Suprapubic skin (tissue), 4 donors: Measurements from ENCODE around the gene RAVER1. TPM values are rescaled to one million over a fixed set of nuclear protein-coding genes. Genes with fewer than 3 reads are reported as not detected.

Experiments
- DNase-seq, 2 donors: peaks; one replicate each; pipeline ENCODE4 v3.0.0-alpha.2; 2019; ENCODE audit warnings: low spot score in 2 of 2
- H3K27ac ChIP-seq: fragments of 200-600 bp; sonication (generic); one replicate; pipeline ENCODE4 v1.5.1; 2019
- H3K27me3 ChIP-seq: fragments of 200-600 bp; sonication (generic); one replicate; pipeline ENCODE4 v1.5.1; 2019
- H3K36me3 ChIP-seq: fragments of 200-600 bp; sonication (generic); one replicate; pipeline ENCODE4 v1.5.1; 2019
- H3K4me1 ChIP-seq: fragments of 200-600 bp; sonication (generic); one replicate; pipeline ENCODE4 v1.5.1; 2019
- H3K4me3 ChIP-seq: fragments of 200-600 bp; sonication (generic); one replicate; pipeline ENCODE4 v1.5.1; 2019; ENCODE audit warnings: mild to moderate bottlenecking
- H3K9me3 ChIP-seq: fragments of 200-600 bp; sonication (generic); one replicate; pipeline ENCODE4 v1.5.1; 2019
- EP300 ChIP-seq: sonication (generic); formaldehyde crosslinking; IDR thresholded peaks from one replicate; pipeline ENCODE4 v1.6.1; 2017; ENCODE audit warnings: antibody characterized with exemption
- POLR2A ChIP-seq, 2 donors: fragments of 450-650 bp; IDR thresholded peaks; one replicate each; pipeline ENCODE4 v1.6.1; 2017; ENCODE audit warnings: antibody characterized with exemption in 2 of 2, mild to moderate bottlenecking in 2 of 2, moderate library complexity in 2 of 2
- POLR2AphosphoS5 ChIP-seq, 3 donors: sonication (generic); formaldehyde crosslinking; IDR thresholded peaks; one replicate each; pipeline ENCODE4 v1.6.1; 2017; ENCODE audit warnings: antibody characterized with exemption in 3 of 3
- WGBS: methylation state at CpG from one replicate; pipeline ENCODE4 v1.1.5; 2018; 5-methylcytosine and 5-hydroxymethylcytosine counted together
- total RNA-seq, 4 donors: library from RNA; depleted of rRNA; stranded (reverse); fragments of >200 nt; gene quantifications; one replicate each; pipeline ENCODE4 v1.1.0, GENCODE V29; 2016
- TF ChIP-seq, protein P1 (sequence below), 2 donors: fragments of 200-600 bp in 1 of 2; fragments of 450-650 bp in 1 of 2; sonication (generic) in 1 of 2; IDR thresholded peaks; one replicate each; pipeline ENCODE4 v1.5.1; 2016 to 2019; ENCODE audit warnings: antibody characterized with exemption in 2 of 2, mild to moderate bottlenecking in 1 of 2, moderate library complexity in 1 of 2

Gene RAVER1
- total RNA-seq, 4 donors from 2014 or later, result 18.4 to 27.8 (median 24.8) TPM

DNA sequence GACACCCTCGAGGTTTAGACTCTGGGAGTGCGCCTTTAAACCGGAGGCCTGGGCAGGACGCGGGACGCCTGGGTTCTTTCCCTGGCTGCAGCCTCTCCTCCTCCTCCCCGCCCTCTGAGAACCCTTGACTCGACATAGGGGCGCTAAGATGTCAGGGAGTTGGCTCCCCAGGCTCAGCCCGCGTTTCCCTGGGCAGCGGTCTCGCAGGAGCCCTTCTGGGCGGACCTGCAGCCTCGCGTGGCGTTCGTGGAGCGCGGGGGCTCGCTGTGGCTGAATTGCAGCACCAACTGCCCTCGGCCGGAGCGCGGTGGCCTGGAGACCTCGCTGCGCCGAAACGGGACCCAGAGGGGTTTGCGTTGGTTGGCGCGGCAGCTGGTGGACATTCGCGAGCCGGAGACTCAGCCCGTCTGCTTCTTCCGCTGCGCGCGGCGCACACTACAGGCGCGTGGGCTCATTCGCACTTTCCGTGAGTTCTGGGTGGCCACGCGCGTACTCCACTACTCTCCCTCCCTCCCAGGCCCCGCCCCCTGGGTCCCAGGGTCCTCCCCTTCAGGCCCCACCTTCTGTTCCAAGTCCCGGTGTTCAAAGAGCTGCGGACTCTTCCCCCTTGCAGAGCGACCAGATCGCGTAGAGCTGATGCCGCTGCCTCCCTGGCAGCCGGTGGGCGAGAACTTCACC, 42.3 kb downstream of the RAVER1 start:
- Histone ChIP-seq H3K4me3 (peak overlapping the region; percentile 45), H3K36me3 (peaks cover under 1% of the 10 kb centered on the region), H3K27ac (no peak overlapping the region), H3K4me1 (peaks cover 81% of the 10 kb centered on the region), H3K9me3 (no peaks in the 10 kb centered on the region), H3K27me3 (peaks cover 91% of the 10 kb centered on the region)
- peak in 1 of 2 donors; percentile 77 for DNase-seq
- 4% methylated on average over 24 of the region's 57 CpGs for WGBS
- no peak for TF ChIP-seq POLR2A (IDR thresholded peaks at IDR 0.05)
- TF ChIP-seq, protein P1, sequence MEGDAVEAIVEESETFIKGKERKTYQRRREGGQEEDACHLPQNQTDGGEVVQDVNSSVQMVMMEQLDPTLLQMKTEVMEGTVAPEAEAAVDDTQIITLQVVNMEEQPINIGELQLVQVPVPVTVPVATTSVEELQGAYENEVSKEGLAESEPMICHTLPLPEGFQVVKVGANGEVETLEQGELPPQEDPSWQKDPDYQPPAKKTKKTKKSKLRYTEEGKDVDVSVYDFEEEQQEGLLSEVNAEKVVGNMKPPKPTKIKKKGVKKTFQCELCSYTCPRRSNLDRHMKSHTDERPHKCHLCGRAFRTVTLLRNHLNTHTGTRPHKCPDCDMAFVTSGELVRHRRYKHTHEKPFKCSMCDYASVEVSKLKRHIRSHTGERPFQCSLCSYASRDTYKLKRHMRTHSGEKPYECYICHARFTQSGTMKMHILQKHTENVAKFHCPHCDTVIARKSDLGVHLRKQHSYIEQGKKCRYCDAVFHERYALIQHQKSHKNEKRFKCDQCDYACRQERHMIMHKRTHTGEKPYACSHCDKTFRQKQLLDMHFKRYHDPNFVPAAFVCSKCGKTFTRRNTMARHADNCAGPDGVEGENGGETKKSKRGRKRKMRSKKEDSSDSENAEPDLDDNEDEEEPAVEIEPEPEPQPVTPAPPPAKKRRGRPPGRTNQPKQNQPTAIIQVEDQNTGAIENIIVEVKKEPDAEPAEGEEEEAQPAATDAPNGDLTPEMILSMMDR (IDR thresholded peaks at IDR 0.05), result no peak
- no peak for TF ChIP-seq EP300
- no peak for TF ChIP-seq POLR2AphosphoS5 (IDR thresholded peaks at IDR 0.05)

DNA sequence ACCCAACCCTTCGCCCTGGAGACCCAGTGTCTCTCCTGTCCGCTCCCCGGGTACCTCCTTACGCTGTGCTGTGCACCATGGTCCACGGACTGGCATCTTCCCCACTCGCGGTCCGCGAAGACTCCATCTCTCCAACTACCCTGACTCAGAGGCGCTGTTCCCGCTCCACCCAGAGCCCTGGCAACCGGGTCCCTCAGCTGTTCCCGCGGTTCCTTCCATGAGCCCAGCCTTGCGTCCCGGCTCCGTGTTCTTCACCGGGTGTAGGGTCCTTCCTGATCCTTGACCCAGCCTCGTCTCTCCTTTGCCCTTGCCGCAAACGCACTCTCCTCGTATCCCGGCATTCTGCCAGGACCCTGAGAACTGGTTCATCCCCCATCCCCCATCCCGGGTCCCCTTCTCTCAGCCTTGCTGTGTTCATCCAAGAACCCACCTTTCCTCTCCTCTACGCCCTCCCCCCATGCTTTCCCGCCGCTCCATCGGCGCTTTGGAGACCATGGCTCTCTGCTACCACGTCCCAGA, 42.9 kb downstream of the RAVER1 start:
- H3K4me3 ChIP-seq, result peak overlapping the region; percentile 45
- H3K27me3 ChIP-seq, result peaks cover 85% of the 10 kb centered on the region
- H3K4me1 ChIP-seq, result peaks cover 75% of the 10 kb centered on the region
- H3K36me3 ChIP-seq, result peaks cover 6% of the 10 kb centered on the region
- TF ChIP-seq EP300 (no peak), POLR2A (IDR thresholded peaks at IDR 0.05) (no peak), POLR2AphosphoS5 (IDR thresholded peaks at IDR 0.05) (no peak)
- TF ChIP-seq, protein P1 (IDR thresholded peaks at IDR 0.05), result no peak
- no peaks in the 10 kb centered on the region for H3K9me3 ChIP-seq
- WGBS, result under 1% methylated on average over 30 of the region's 30 CpGs
- H3K27ac ChIP-seq, result no peak overlapping the region
- DNase-seq, result peak in 1 of 2 donors; percentile 73

DNA sequence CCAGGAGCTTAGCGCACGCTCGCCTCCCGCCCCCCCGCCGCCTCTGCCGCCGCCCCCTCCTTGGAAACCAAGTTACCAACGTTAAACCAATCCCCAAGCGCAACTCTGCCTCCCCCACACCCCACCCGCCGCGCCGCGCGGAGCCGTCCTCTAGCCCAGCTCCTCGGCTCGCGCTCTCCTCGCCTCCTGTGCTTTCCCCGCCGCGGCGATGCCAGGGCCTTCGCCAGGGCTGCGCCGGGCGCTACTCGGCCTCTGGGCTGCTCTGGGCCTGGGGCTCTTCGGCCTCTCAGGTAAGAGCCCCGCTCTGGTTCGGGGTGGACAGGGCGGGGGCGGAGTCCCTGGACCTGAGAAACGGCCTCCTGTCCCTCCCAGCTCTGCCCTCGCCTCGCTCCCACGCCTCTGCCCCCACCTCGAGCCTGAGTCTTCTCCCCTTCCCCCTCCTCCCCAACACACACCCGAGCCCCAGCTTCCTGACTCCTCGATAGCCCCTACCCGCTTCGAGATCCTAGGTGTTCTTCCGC, 43.4 kb downstream of the RAVER1 start, which contains the start of gene ICAM5:
ICAM5 (plus strand) TSS at position 117 of the 521 bp plus-strand sequence; CDS start at position 209, 92 bp downstream.
- H3K36me3 ChIP-seq, result peaks cover 11% of the 10 kb centered on the region
- H3K4me1 ChIP-seq, result peaks cover 71% of the 10 kb centered on the region
- WGBS, result 1% methylated on average over 15 of the region's 45 CpGs
- H3K9me3 ChIP-seq, result no peaks in the 10 kb centered on the region
- H3K4me3 ChIP-seq, result peak within 1 kb of the TSS; percentile 45
- no peak for DNase-seq
- peaks cover 79% of the 10 kb centered on the region for H3K27me3 ChIP-seq
- H3K27ac ChIP-seq, result no peak within 1 kb of the TSS
- TF ChIP-seq POLR2A (IDR thresholded peaks at IDR 0.05) (no peak), EP300 (no peak), POLR2AphosphoS5 (IDR thresholded peaks at IDR 0.05) (no peak)
- TF ChIP-seq, protein P1 (IDR thresholded peaks at IDR 0.05), result no peak

DNA sequence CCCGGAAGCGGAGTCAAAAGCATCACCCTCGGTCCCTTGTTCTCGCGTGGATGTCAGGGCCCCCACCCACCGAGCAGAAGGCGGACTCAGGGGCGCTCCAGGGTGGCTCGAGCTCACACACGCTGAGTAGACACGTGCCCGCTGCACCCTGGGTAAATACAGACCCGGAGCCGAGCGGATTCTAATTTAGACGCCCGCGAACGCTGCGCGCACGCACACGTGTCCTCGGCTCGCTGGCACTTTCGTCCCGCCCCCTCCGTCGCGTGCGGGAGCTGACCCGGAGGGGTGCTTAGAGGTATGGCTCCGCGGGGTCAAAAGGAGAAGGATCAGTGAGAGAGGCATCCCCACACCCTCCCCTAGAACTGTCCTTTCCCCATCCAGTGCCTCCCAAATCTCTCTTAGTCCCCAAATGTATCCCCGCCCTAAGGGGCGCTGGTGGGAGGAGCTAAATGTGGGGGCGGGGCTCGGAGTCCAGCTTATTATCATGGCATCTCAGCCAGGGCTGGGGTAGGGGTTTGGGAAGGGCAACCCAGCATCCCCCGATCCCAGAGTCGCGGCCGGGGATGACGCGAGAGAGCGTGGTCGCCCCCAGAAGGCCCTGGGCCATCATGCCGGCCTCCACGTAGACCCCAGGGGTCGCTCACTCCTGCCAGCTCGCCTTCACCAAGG, 44.0 kb downstream of the RAVER1 start:
- no peak for TF ChIP-seq POLR2AphosphoS5 (IDR thresholded peaks at IDR 0.05)
- TF ChIP-seq, protein P1 (IDR thresholded peaks at IDR 0.05), result no peak
- TF ChIP-seq POLR2A (IDR thresholded peaks at IDR 0.05), result no peak
- TF ChIP-seq EP300, result no peak
- peaks cover 73% of the 10 kb centered on the region for H3K27me3 ChIP-seq
- WGBS, result 2% methylated on average over 33 of the region's 50 CpGs
- H3K9me3 ChIP-seq, result no peaks in the 10 kb centered on the region
- no peak for DNase-seq
- H3K36me3 ChIP-seq, result peaks cover 17% of the 10 kb centered on the region
- peaks cover 71% of the 10 kb centered on the region for H3K4me1 ChIP-seq
- peak overlapping the region; percentile 45 for H3K4me3 ChIP-seq
- H3K27ac ChIP-seq, result no peak overlapping the region
